GM19328 (cell line): ENCODE measurements around the gene DCBLD2.
A peak's percentile ranks its signal among the peaks of the same experiment; 100 is the strongest.

Experiments
- ATAC-seq: cut with Tn5 transposase; IDR thresholded peaks from one replicate; pipeline ENCODE4 v1.9.1; 2021; ENCODE audit warnings: mild to moderate bottlenecking, moderate library complexity; ENCODE audit not compliant: unreplicated experiment

DCBLD2 gene

GRCh38 chr3:98775459-98776139 lies 125.9 kb downstream of the DCBLD2 start:
- no peak for ATAC-seq

GRCh38 chr3:98772022-98772421 lies 129.5 kb downstream of the DCBLD2 start:
- ATAC-seq: no peak

- ATAC-seq: no peak
Measured at GRCh38 chr3:98770261-98771039, 131.0 kb downstream of the DCBLD2 start.

- ATAC-seq: no peak
Measured at GRCh38 chr3:98769448-98769847, 132.0 kb downstream of the DCBLD2 start.

GRCh38 chr3:98768961-98769360 lies 132.5 kb downstream of the DCBLD2 start:
- ATAC-seq: no peak

GRCh38 chr3:98766924-98767323 lies 134.6 kb downstream of the DCBLD2 start:
- no peak for ATAC-seq

- no peak for ATAC-seq
Measured at GRCh38 chr3:98765721-98766120, 135.8 kb downstream of the DCBLD2 start.

GRCh38 chr3:98764472-98764884 lies 137.0 kb downstream of the DCBLD2 start:
- ATAC-seq: no peak

- ATAC-seq: no peak
Measured at GRCh38 chr3:98763819-98764418, 137.6 kb downstream of the DCBLD2 start.

- peak; percentile 54 for ATAC-seq
Measured at GRCh38 chr3:98763076-98763475, 138.4 kb downstream of the DCBLD2 start, which contains the start of gene ST3GAL6. ST3GAL6 (plus strand) TSS chr3:98763340; CDS start chr3:98768441, 5,101 bp downstream.

GRCh38 chr3:98761643-98762229 lies 139.8 kb downstream of the DCBLD2 start:
- ATAC-seq: no peak

- no peak for ATAC-seq
Measured at GRCh38 chr3:98759629-98760028, 141.9 kb downstream of the DCBLD2 start.

GRCh38 chr3:98755601-98756000 lies 145.9 kb downstream of the DCBLD2 start:
- no peak for ATAC-seq

- no peak for ATAC-seq
Measured at GRCh38 chr3:98754483-98754882, 147.0 kb downstream of the DCBLD2 start.

GRCh38 chr3:98750276-98750919 lies 151.1 kb downstream of the DCBLD2 start:
- ATAC-seq: no peak

GRCh38 chr3:98746882-98747281 lies 154.6 kb downstream of the DCBLD2 start:
- no peak for ATAC-seq

- ATAC-seq: no peak
Measured at GRCh38 chr3:98746122-98746521, 155.4 kb downstream of the DCBLD2 start.
